SH-SY5Y (cell line): ENCODE measurements around the gene DTWD2.

Experiments used
- GATA2 ChIP-seq: IDR thresholded peaks from 2 replicates; pipeline ENCODE4 v1.6.1; 2011; ENCODE audit warnings: mild to moderate bottlenecking, low read depth, low read length
- GATA3 ChIP-seq: IDR thresholded peaks from 2 replicates; pipeline ENCODE4 v1.6.1; 2011; ENCODE audit warnings: low read depth, mild to moderate bottlenecking, low read length, moderate library complexity

Gene DTWD2

GRCh38 chr5:118906947-118907346 lies 81.4 kb downstream of the DTWD2 start:
- no peak for TF ChIP-seq GATA2
- TF ChIP-seq GATA3: no peak

DNA sequence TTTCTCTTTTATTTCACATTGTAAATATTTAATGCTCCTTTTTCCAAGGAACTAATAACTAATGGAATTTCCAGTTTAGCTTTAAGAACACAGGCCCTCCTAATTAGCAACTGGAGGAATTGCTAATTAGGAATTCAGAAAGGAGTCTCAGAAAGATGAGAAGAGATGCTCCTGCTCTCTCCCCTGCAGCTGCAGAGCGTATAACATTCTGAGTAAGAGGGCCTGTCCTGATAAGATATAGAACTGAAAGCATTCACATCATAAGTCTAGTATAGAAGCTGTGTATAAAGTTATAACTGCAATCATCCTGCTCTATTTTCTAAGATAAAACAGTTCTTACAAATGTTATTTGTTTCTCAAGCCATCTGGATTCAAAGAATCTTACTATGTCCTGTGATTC lies 83.2 kb downstream of the DTWD2 start:
- TF ChIP-seq GATA3 (no peak), GATA2 (no peak)

DNA sequence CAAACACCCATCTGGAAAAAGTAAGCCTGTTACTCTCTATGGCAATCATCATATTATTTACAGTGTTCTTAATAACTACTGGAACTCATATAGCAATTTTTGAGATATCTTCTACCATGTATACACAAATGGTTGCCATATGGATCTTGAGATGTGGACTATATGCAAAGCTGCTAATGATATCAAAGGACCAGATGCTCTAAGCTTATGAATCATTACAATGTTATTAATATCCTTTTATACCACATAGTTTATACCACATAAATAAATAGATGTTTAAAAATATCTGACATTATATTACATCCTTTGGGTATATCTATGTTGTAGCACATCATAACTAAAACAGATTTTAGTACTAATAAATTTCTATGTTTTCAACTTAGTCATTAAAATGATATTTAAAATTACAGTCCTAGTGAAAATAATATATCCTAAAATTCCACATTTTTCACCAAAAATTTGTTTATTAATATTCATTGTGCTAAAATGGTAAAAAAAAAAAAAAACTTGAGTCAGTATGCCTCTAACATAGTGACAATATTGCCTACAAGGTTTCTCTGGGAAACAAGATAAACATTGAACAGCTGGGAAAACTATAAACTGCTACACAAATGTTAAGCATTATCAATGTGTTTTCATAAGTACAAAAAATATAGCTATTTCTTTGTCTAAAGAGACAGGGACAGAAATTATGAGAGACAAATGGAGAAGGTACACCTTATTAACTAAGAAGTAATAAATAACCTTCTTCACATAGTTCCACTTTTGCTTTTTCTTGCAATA lies 85.5 kb downstream of the DTWD2 start:
- TF ChIP-seq GATA2 (no peak), GATA3 (no peak)

GRCh38 chr5:118894709-118895108 lies 93.6 kb downstream of the DTWD2 start:
- TF ChIP-seq GATA3 (no peak), GATA2 (no peak)

DNA sequence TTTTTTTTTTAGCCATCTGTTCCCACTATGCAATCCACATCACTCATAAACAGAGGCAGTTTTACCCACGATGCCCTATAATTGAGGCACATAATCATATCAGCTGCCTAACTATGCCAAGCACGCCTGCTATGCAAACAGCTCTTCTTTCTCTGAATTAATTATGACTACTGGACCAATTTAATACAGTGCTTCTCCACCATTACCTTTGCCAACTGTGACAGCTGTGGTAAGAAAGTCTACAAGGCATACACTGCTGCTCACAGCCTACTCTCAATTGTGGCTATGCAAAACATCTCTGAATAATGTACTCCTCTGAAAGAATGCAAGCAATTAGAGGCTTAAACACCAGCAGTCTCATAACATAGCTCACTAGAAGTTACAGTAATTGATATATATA lies 97.1 kb downstream of the DTWD2 start:
- TF ChIP-seq GATA2 (no peak), GATA3 (no peak)

DNA sequence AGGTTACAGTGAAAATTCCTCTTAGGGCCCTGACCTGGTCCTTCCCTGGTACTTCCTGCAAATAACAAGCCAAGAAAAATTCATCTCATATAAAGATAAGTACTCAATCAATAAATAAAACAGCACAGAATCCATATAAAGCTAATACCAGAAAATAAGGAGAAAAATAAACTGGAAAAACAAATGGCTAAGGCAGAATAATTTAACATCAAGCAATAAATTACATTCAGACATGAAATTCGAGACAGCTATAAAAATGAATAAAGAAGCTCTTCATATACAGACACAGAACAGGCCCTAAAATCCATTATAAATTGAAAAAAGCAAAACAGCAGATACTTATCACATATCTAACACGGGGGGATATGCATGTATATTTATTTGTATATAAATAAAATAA lies 99.2 kb downstream of the DTWD2 start:
- TF ChIP-seq GATA3 (no peak), GATA2 (no peak)

GRCh38 chr5:118888556-118888955 lies 99.8 kb downstream of the DTWD2 start:
- no peak for TF ChIP-seq GATA2
- TF ChIP-seq GATA3: no peak

DNA sequence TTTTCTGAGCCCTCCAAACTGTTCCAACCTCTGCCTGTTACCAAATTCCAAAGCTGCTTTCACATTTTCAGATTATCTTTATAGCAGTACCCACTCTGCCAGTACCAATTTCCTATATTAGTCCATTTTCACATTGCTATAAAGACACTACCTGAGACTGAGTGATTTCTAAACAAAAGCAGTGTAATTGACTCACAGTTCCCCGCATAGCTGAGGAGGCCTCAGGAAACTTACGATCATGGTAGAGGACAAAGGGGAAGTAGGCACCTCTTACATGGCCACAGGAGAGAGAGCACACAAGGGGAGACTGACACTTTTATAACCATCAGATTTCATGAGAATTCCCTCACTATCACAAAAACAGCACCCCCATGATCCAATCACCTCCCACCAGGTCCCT lies 105.0 kb downstream of the DTWD2 start:
- TF ChIP-seq GATA3 (no peak), GATA2 (no peak)

- TF ChIP-seq GATA2 (no peak), GATA3 (no peak)
Measured at GRCh38 chr5:118882666-118883065, 105.7 kb downstream of the DTWD2 start.

DNA sequence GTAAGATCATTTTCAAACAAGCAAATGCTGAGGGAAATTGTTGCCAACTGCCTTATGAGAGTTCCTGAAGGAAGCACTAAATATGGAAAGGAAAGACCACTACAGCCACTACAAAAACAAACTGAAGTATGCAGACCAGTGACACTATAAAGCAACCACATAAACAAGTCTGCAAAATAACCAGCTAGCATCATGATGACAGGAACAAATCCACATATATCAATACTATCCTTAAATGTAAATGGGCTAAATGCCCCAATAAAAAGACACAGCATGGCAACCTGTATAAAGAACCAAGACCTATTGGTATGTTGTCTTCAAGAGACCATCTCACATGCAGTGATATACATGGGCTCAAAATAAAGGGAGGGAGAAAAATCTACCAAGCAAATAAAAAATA lies 113.2 kb downstream of the DTWD2 start:
- no peak for TF ChIP-seq GATA2
- TF ChIP-seq GATA3: no peak

- TF ChIP-seq GATA3 (no peak), GATA2 (no peak)
Measured at GRCh38 chr5:118873417-118873816, 114.9 kb downstream of the DTWD2 start.

- TF ChIP-seq GATA2: no peak
- TF ChIP-seq GATA3: no peak
Measured at GRCh38 chr5:118863345-118863744, 125.0 kb downstream of the DTWD2 start.

DNA sequence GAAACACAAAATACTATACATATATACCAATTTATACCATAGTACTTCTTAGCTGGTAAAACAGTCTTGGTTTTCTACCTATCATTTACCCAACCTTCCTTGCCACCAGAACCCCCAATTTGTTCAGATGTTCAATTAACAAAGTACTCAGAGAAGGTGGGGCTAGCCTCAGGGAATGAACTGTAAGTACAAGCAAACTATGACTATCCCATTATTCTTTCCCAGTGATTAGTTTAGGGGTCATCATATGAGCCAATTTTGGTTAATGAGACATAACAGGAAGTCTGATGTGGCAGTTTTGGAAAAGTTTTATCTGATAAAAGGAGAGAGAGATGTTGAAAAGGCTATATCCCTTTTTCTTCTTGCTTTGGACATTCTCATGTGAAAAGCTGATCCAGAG lies 125.8 kb downstream of the DTWD2 start:
- no peak for TF ChIP-seq GATA2
- TF ChIP-seq GATA3: no peak

- TF ChIP-seq GATA3 (no peak), GATA2 (no peak)
Measured at GRCh38 chr5:118857700-118858099, 130.6 kb downstream of the DTWD2 start.

GRCh38 chr5:118854819-118855218 lies 133.5 kb downstream of the DTWD2 start:
- TF ChIP-seq GATA2: no peak
- TF ChIP-seq GATA3: no peak

DNA sequence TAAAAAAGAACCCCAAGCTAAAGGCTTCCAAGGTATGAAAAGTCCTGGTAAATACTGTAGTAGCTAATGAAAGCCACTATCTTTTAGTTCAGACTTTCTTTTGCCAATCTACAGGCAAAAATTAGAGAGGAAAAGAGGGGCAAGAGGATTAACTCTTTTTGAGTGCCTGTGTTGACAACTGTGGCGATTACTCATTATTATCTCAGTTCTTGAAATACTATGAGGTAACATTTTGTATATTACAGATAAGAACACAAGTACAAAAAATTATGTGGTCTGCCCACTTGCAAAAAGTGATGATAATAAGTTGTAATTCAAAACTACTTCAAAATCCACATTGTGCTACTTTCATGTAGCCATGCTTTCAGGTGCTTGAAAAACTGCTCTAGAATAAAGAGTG lies 144.0 kb downstream of the DTWD2 start:
- TF ChIP-seq GATA2: no peak
- no peak for TF ChIP-seq GATA3

DNA sequence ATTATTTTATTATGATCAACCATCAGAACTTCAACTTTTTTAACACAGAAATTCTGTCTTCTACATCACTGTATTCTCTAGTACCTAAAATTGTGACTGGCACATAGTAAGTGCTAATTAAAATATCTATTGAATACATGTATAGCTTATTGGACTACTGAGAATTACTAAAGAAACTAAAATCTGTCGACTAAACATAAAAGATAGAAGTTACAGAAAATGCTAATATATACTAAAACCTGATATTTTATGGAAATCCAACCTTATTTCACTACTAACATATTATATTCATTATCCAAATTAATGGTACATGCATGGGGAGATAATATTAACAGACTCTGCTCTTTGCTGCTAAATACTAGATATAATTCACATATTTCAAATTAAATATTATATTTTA lies 153.6 kb downstream of the DTWD2 start:
- TF ChIP-seq GATA2 (no peak), GATA3 (no peak)
